Activated CD4-positive, alpha-beta T cell treated with anti-CD3 and anti-CD28 coated beads, Interleukin-2, amount 50 U/mL, for 48 hours (primary cell): ENCODE measurements around the gene SYF2.
"Not testable (repeated sequence)": the region's sequence is repeated elsewhere in the genome, so short reads cannot be mapped to it uniquely, and the experiment has no call there.

ENCODE experiments used
- DNase-seq, 2 experiments: peaks; one replicate each; pipeline ENCODE4 v3.0.0-alpha.2; 2020

SYF2 gene

GRCh38 chr1:25205786-25206185 is 26.5 kb downstream of the SYF2 start:
- DNase-seq, result no peak

- DNase-seq, result no peak
Observed at GRCh38 chr1:25204797-25205480, 27.4 kb downstream of the SYF2 start.

- no peak for DNase-seq
Observed at GRCh38 chr1:25201006-25201405, 31.3 kb downstream of the SYF2 start.

- DNase-seq, result no peak
Observed at GRCh38 chr1:25199819-25200620, 32.3 kb downstream of the SYF2 start.

GRCh38 chr1:25198663-25199252 is 33.5 kb downstream of the SYF2 start:
- no peak for DNase-seq

GRCh38 chr1:25197982-25198662 is 34.2 kb downstream of the SYF2 start:
- DNase-seq, result no peak

GRCh38 chr1:25197235-25197975 is 34.9 kb downstream of the SYF2 start:
- DNase-seq, result no peak

- DNase-seq, result no peak
Observed at GRCh38 chr1:25196830-25197229, 35.5 kb downstream of the SYF2 start.

- no peak for DNase-seq
Observed at GRCh38 chr1:25195835-25196234, 36.5 kb downstream of the SYF2 start.

- no peak for DNase-seq
Observed at GRCh38 chr1:25194572-25195020, 37.7 kb downstream of the SYF2 start.

GRCh38 chr1:25194054-25194453 is 38.2 kb downstream of the SYF2 start:
- DNase-seq, result no peak

- DNase-seq, result no peak
Observed at GRCh38 chr1:25193229-25193628, 39.1 kb downstream of the SYF2 start.

- DNase-seq, result no peak
Observed at GRCh38 chr1:25192154-25192553, 40.1 kb downstream of the SYF2 start.

GRCh38 chr1:25190260-25190659 is 42.0 kb downstream of the SYF2 start:
- DNase-seq, result no peak

- DNase-seq, result not testable (repeated sequence)
Observed at GRCh38 chr1:25187904-25188303, 44.4 kb downstream of the SYF2 start.

- DNase-seq, result no peak
Observed at GRCh38 chr1:25187077-25187476, 45.2 kb downstream of the SYF2 start.

GRCh38 chr1:25186161-25187007 is 45.9 kb downstream of the SYF2 start:
- DNase-seq, result no peak

GRCh38 chr1:25185409-25186160 is 46.7 kb downstream of the SYF2 start:
- no peak for DNase-seq

GRCh38 chr1:25184001-25184762 is 48.1 kb downstream of the SYF2 start:
- DNase-seq, result no peak
